Body of pancreas (tissue), 4 donors: ENCODE measurements around the gene TJP3. TPM values are rescaled to one million over a fixed set of nuclear protein-coding genes. Genes with fewer than 3 reads are reported as not detected.

ENCODE experiments used
- ATAC-seq: fragments of 150-250 bp; one replicate; pipeline ENCODE4 v1.9.1; 2016
- DNase-seq, 4 donors: peaks; one replicate each; pipeline ENCODE4 v3.0.0-alpha.2; 2019
- H3K27ac ChIP-seq, 4 donors: fragments of 200-600 bp; sonication (generic); 1 replicate in 3 of 4; 2 replicates in 1 of 4; pipeline versions ENCODE4 v1.5.1 to v1.6.1; 2016 to 2019; ENCODE audit warnings: mild to moderate bottlenecking in 1 of 4, mixed read lengths in 1 of 4, moderate library complexity in 1 of 4
- H3K27me3 ChIP-seq, 2 donors: fragments of 200-600 bp; sonication (generic); one replicate each; pipeline ENCODE4 v1.6.0; 2016; ENCODE audit warnings: mild to moderate bottlenecking in 1 of 2
- H3K36me3 ChIP-seq, 2 donors: fragments of 200-600 bp; sonication (generic); replicated peaks in 1 of 2; 2 replicates each; pipeline ENCODE4 v1.5.1; 2016; ENCODE audit warnings: low read depth in 2 of 2; ENCODE audit not compliant: insufficient read depth in 1 of 2
- H3K4me1 ChIP-seq: fragments of 200-600 bp; sonication (generic); one replicate; pipeline ENCODE4 v1.6.0; 2016
- H3K4me3 ChIP-seq, 2 donors: fragments of 200-600 bp; sonication (generic); 1 replicate in 1 of 2; 2 replicates in 1 of 2; pipeline ENCODE4 v1.5.1; 2016 to 2019
- H3K9me3 ChIP-seq, 3 donors: fragments of 200-600 bp; sonication (generic); 1 replicate in 2 of 3; 2 replicates in 1 of 3; pipeline ENCODE4 v1.5.1; 2016
- POLR2A ChIP-seq, 3 donors: fragments of 450-650 bp; IDR thresholded peaks; one replicate each; pipeline ENCODE4 v1.6.1; 2016; ENCODE audit warnings: antibody characterized with exemption in 3 of 3, mild to moderate bottlenecking in 2 of 3
- WGBS, 2 donors: methylation state at CpG; one replicate each; pipeline ENCODE4 v1.1.5; 2017; 5-methylcytosine and 5-hydroxymethylcytosine counted together
- intact Hi-C: fragments of 100-400 bp; cut with DNase I; formaldehyde crosslinking; loops from one replicate; pipeline ENCODE4 v1.15.1; 2023
- small RNA-seq: library from RNA; depleted of rRNA; stranded (forward); fragments of <200 nt; gene quantifications from one replicate; pipeline ENCODE3, GENCODE V24; 2016
- total RNA-seq, 2 donors: library from RNA; depleted of rRNA; stranded (reverse); fragments of >200 nt; gene quantifications; one replicate each; pipeline ENCODE4 v1.1.0, GENCODE V29; 2016
- TF ChIP-seq, protein P1 (sequence below), 7 experiments: fragments of 450-650 bp in 4 of 7; fragments of 200-600 bp in 3 of 7; sonication (generic) in 3 of 7; IDR thresholded peaks; one replicate each; pipeline ENCODE4 v1.5.1; 2016 to 2019; ENCODE audit warnings: antibody characterized with exemption in 7 of 7

Gene TJP3
- total RNA-seq, 2 donors from 2014 or later, result 15.8 to 21.4 TPM

DNA sequence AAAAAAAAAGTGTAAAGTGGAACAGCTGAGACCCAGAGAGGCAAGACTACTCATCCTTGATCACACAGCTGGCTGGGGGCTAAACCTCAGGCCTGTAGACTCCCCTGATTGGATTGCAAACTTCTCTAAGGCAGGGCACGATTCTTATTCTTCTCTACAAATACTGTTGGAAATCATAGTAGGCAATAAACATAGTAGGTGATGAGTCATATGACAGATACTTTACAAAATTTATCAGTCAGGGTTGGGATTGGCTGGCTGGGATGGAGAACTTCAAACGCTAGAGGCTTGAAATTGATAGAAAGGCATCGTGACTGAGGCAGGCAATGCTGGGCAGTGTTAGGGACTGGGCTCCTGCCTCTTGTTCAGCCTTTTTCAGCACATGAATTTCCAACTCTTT lies 83.9 kb downstream of the TJP3 start:
- H3K4me1 ChIP-seq, result no peaks in the 10 kb centered on the region
- 63 to 68% methylated on average over 3 of the region's 3 CpGs for WGBS, 2 donors
- DNase-seq, result no peak
- H3K9me3 ChIP-seq, result no peaks in the 10 kb centered on the region
- intact Hi-C loops, result no loop called here
- H3K27ac ChIP-seq, result no peak overlapping the region
- TF ChIP-seq POLR2A (IDR thresholded peaks at IDR 0.05), result no peak
- TF ChIP-seq, protein P1, sequence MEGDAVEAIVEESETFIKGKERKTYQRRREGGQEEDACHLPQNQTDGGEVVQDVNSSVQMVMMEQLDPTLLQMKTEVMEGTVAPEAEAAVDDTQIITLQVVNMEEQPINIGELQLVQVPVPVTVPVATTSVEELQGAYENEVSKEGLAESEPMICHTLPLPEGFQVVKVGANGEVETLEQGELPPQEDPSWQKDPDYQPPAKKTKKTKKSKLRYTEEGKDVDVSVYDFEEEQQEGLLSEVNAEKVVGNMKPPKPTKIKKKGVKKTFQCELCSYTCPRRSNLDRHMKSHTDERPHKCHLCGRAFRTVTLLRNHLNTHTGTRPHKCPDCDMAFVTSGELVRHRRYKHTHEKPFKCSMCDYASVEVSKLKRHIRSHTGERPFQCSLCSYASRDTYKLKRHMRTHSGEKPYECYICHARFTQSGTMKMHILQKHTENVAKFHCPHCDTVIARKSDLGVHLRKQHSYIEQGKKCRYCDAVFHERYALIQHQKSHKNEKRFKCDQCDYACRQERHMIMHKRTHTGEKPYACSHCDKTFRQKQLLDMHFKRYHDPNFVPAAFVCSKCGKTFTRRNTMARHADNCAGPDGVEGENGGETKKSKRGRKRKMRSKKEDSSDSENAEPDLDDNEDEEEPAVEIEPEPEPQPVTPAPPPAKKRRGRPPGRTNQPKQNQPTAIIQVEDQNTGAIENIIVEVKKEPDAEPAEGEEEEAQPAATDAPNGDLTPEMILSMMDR (IDR thresholded peaks at IDR 0.05), result no peak
- ATAC-seq, result no peak
- H3K27me3 ChIP-seq, result no peaks in the 10 kb centered on the region
- no peaks in the 10 kb centered on the region for H3K36me3 ChIP-seq
- no peak overlapping the region for H3K4me3 ChIP-seq

DNA sequence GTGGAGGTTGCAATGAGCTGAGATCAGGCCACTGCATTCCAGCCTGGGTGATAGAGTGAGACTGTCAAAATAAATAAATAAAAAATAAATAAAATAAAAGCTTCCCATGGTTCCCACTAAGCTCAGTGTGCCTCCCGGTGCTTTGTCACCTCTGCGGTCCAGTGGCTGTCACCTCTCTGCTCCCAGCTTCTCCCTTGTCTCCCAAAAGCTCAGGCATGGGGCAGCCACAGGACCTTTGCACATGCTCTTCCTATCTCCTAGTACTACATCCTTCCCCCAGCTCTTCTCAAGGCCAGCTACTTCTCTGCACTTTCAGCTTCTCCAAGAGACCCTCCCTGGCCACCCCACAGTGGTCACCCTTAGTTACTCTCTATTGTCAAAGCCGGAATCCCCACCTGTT lies 85.6 kb downstream of the TJP3 start:
- Histone ChIP-seq H3K9me3 (no peaks in the 10 kb centered on the region), H3K4me1 (no peaks in the 10 kb centered on the region), H3K27ac (no peak overlapping the region), H3K27me3 (no peaks in the 10 kb centered on the region), H3K4me3 (no peak overlapping the region), H3K36me3 (no peaks in the 10 kb centered on the region)
- DNase-seq, result no peak
- intact Hi-C loops, result no loop called here
- no peak for ATAC-seq
- 91 to 98% methylated on average over 3 of the region's 3 CpGs for WGBS, 2 donors
- TF ChIP-seq, protein P1 (IDR thresholded peaks at IDR 0.05), result no peak
- TF ChIP-seq POLR2A (IDR thresholded peaks at IDR 0.05), result no peak

DNA sequence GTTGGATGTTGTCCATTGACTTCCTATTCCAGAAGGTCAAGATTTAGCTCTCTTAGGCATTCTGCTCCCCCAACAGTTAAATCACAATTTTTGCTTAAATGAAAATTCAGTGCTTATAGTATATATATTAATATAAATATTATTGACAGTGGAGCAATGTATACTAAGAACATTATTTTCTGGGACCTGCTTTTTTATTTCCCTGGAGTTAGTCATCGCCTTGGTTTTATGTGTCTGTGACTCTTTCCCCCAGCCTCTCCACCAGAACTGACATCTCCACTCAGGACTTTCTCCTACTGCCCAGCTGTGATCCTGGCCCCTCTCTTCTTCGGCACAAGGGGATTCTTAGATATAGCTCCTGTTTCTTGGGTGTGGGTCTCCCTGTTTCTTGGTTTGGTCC lies 88.2 kb downstream of the TJP3 start:
- Histone ChIP-seq H3K36me3 (no peaks in the 10 kb centered on the region), H3K9me3 (no peaks in the 10 kb centered on the region), H3K4me1 (peaks cover 4% of the 10 kb centered on the region), H3K27ac (no peak overlapping the region), H3K4me3 (no peak overlapping the region), H3K27me3 (peaks cover 0 to 3% of the 10 kb centered on the region in 2 donors)
- intact Hi-C loops, result no loop called here
- no peak for ATAC-seq
- no peak for TF ChIP-seq POLR2A (IDR thresholded peaks at IDR 0.05)
- TF ChIP-seq, protein P1 (IDR thresholded peaks at IDR 0.05), result no peak
- DNase-seq, result no peak
- 77 to 80% methylated on average over 2 of the region's 2 CpGs for WGBS, 2 donors

DNA sequence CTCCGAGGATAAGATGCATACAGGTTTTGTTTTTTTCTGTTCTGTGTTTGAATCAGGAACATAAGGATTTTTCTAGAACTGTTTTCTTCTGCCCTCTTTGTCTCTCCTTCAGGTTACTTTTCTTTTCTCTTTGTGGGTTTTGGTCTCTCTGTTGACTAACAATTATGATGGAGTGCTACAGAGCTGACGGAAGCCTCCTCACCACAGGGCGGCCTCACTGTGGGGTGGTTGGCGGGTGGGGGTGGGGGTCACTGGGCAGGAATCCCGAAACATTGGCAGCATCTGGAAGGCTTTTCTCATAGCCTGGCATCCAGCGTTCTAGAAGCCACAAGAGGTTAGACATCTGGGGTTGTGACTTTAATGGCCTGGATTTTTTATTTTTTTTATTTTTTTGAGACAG lies 90.0 kb downstream of the TJP3 start:
- no peak overlapping the region for H3K27ac ChIP-seq
- no peak for TF ChIP-seq POLR2A (IDR thresholded peaks at IDR 0.05)
- TF ChIP-seq, protein P1 (IDR thresholded peaks at IDR 0.05), result no peak
- no peak overlapping the region for H3K4me3 ChIP-seq
- H3K36me3 ChIP-seq, result no peaks in the 10 kb centered on the region
- no peak for ATAC-seq
- peaks cover 9% of the 10 kb centered on the region for H3K4me1 ChIP-seq
- H3K27me3 ChIP-seq, result peaks cover 0 to 14% of the 10 kb centered on the region in 2 donors
- DNase-seq, result no peak
- intact Hi-C loops, result no loop called here
- no peaks in the 10 kb centered on the region for H3K9me3 ChIP-seq
- WGBS, 2 donors, result 57 to 60% methylated on average over 6 of the region's 6 CpGs

Small RNA genes lying within 50 kb of the gene (small RNA-seq; reads per million reads assigned to genes)
- gene AC005777.1, result not detected

Other genes with a start within 250 kb of the TJP3 start
- gene SMIM24, start 227.9 kb upstream of the TJP3 start, total RNA-seq, result 10 to 100 TPM in 1 of 2 donors, 1 to 10 TPM in 1; 7.6 to 11.4 TPM
- gene SMIM44, start 224.9 kb upstream of the TJP3 start, total RNA-seq, result not detected
- gene DOHH, start 207.7 kb upstream of the TJP3 start, total RNA-seq, result 10 to 100 TPM in 1 of 2 donors, 1 to 10 TPM in 1; 9.3 to 17.5 TPM
- gene FZR1, start 202.1 kb upstream of the TJP3 start, total RNA-seq, result 10 to 100 TPM; 16.6 to 20.1 TPM
- gene TEKTIP1, start 169.2 kb upstream of the TJP3 start, total RNA-seq, result 1 to 10 TPM in 1 of 2 donors, not detected in 1; 1.3 TPM
- gene MFSD12, start 150.8 kb upstream of the TJP3 start, total RNA-seq, result 10 to 100 TPM; 64.3 to 78.8 TPM
- 10 to 100 TPM; 66.7 to 91.0 TPM for gene HMG20B, start 135.4 kb upstream of the TJP3 start, total RNA-seq
- gene GIPC3, start 122.9 kb upstream of the TJP3 start, total RNA-seq, result under 1 TPM; 0.78 to 0.99 TPM
- 1 to 10 TPM in 1 of 2 donors, under 1 TPM in 1; 0.52 to 3.0 TPM for gene TBXA2R, start 101.5 kb upstream of the TJP3 start, total RNA-seq
- 10 to 100 TPM; 16.3 to 23.4 TPM for gene CACTIN, start 81.6 kb upstream of the TJP3 start, total RNA-seq
- gene PIP5K1C, start 7.9 kb upstream of the TJP3 start, total RNA-seq, result 10 to 100 TPM; 16.6 to 30.7 TPM
- gene APBA3, start 53.3 kb downstream of the TJP3 start, total RNA-seq, result 10 to 100 TPM; 20.0 to 35.6 TPM
- gene MRPL54, start 54.3 kb downstream of the TJP3 start, total RNA-seq, result 10 to 100 TPM; 78.9 to 86.0 TPM
- gene RAX2, start 63.8 kb downstream of the TJP3 start, total RNA-seq, result not detected
- gene MATK, start 78.0 kb downstream of the TJP3 start, total RNA-seq, result under 1 TPM in 1 of 2 donors, not detected in 1; 0.78 TPM
- gene ZFR2, start 160.7 kb downstream of the TJP3 start, total RNA-seq, result not detected
- gene ATCAY, start 172.3 kb downstream of the TJP3 start, total RNA-seq, result 1 to 10 TPM in 1 of 2 donors, not detected in 1; 1.6 TPM
- not detected for gene NMRK2, start 224.7 kb downstream of the TJP3 start, total RNA-seq